GM21447 (cell line): ENCODE results near the gene ARHGEF11.
"Not testable (repeated sequence)": the region's sequence is repeated elsewhere in the genome, so short reads cannot be mapped to it uniquely, and the experiment has no call there.

Experiments used
- ATAC-seq: cut with Tn5 transposase; IDR thresholded peaks from one replicate; pipeline ENCODE4 v1.9.1; 2021; ENCODE audit not compliant: unreplicated experiment

ARHGEF11 gene

GRCh38 chr1:156931974-156932710 lies 113.4 kb downstream of the ARHGEF11 start:
- no peak for ATAC-seq

- ATAC-seq, result no peak
Measured at GRCh38 chr1:156931211-156931952, 114.2 kb downstream of the ARHGEF11 start.

- no peak for ATAC-seq
Measured at GRCh38 chr1:156930483-156930882, 115.1 kb downstream of the ARHGEF11 start.

GRCh38 chr1:156929596-156930238 lies 115.8 kb downstream of the ARHGEF11 start:
- ATAC-seq, result no peak

- no peak for ATAC-seq
Measured at GRCh38 chr1:156928043-156928602, 117.4 kb downstream of the ARHGEF11 start.

GRCh38 chr1:156927215-156928042 lies 118.1 kb downstream of the ARHGEF11 start:
- ATAC-seq, result no peak

GRCh38 chr1:156926695-156927094 lies 118.8 kb downstream of the ARHGEF11 start:
- not testable (repeated sequence) for ATAC-seq

- ATAC-seq, result no peak
Measured at GRCh38 chr1:156926175-156926574, 119.4 kb downstream of the ARHGEF11 start.

- ATAC-seq, result no peak
Measured at GRCh38 chr1:156925154-156926010, 120.2 kb downstream of the ARHGEF11 start.

GRCh38 chr1:156924478-156925153 lies 120.9 kb downstream of the ARHGEF11 start:
- ATAC-seq, result no peak

- no peak for ATAC-seq
Measured at GRCh38 chr1:156923670-156924477, 121.7 kb downstream of the ARHGEF11 start.

- no peak for ATAC-seq
Measured at GRCh38 chr1:156922986-156923669, 122.4 kb downstream of the ARHGEF11 start.

- ATAC-seq, result no peak
Measured at GRCh38 chr1:156921053-156921529, 124.5 kb downstream of the ARHGEF11 start.

GRCh38 chr1:156920233-156921052 lies 125.1 kb downstream of the ARHGEF11 start, which contains the start of gene LRRC71:
LRRC71 (plus strand) TSS chr1:156920632; CDS start chr1:156920804, 172 bp downstream.
- ATAC-seq, result no peak

- ATAC-seq, result no peak
Measured at GRCh38 chr1:156914440-156914856, 131.1 kb downstream of the ARHGEF11 start.

- ATAC-seq, result no peak
Measured at GRCh38 chr1:156913809-156914387, 131.6 kb downstream of the ARHGEF11 start.
